Measurements from ENCODE around the gene RIC8A. TPM values are rescaled to one million over a fixed set of nuclear protein-coding genes. Genes with fewer than 3 reads are reported as not detected.
"Not testable (repeated sequence)": the region's sequence is repeated elsewhere in the genome, so short reads cannot be mapped to it uniquely, and the experiment has no call there.

The RIC8A gene
- total RNA-seq, 1 experiment from 2014 or later, result 129 TPM

GRCh38 chr11:189843-190311 lies 17.6 kb upstream of the RIC8A start:
- DNase-seq; H4K20me1 ChIP-seq (ENCODE audit: insufficient read depth); H3K36me3 ChIP-seq (ENCODE audit: low read depth); H3K79me2 ChIP-seq (ENCODE audit: low read depth); H3K27me3 ChIP-seq (ENCODE audit: insufficient read depth, low read depth); intact Hi-C loops (cut with micrococcal nuclease; ENCODE audit: unreplicated experiment); H3K4me1 ChIP-seq (replicated peaks; ENCODE audit: insufficient read depth); BruUV-seq (replicated peaks); POLR2A ChIA-PET (ENCODE audit: unreplicated experiment); H3K9me3 ChIP-seq (ENCODE audit: insufficient read depth, low read depth); H2AFZ ChIP-seq; H3F3A ChIP-seq (ENCODE audit: insufficient read depth, low read depth); H3K27ac ChIP-seq; H3K4me2 ChIP-seq; H3K4me3 ChIP-seq; CTCF ChIA-PET; H3K9me2 ChIP-seq (ENCODE audit: insufficient read depth): not testable (repeated sequence)
- peak; percentile 19; the same call in 1 of the 2 replicates for TF ChIP-seq CTCF (conservative IDR thresholded peaks at IDR 0.05)

GRCh38 chr11:190546-190945 lies 17.0 kb upstream of the RIC8A start:
- BruUV-seq (replicated peaks); H3K4me1 ChIP-seq (replicated peaks; ENCODE audit: insufficient read depth); H3K36me3 ChIP-seq (ENCODE audit: low read depth); H3K9me2 ChIP-seq (ENCODE audit: insufficient read depth); CTCF ChIA-PET; DNase-seq; H3K27ac ChIP-seq; POLR2A ChIA-PET (ENCODE audit: unreplicated experiment); H3K9me3 ChIP-seq (ENCODE audit: insufficient read depth, low read depth); intact Hi-C loops (cut with micrococcal nuclease; ENCODE audit: unreplicated experiment); H3K79me2 ChIP-seq (ENCODE audit: low read depth); H3K4me2 ChIP-seq; H3F3A ChIP-seq (ENCODE audit: insufficient read depth, low read depth); H3K27me3 ChIP-seq (ENCODE audit: insufficient read depth, low read depth); H2AFZ ChIP-seq; H4K20me1 ChIP-seq (ENCODE audit: insufficient read depth); H3K4me3 ChIP-seq: not testable (repeated sequence)

DNA sequence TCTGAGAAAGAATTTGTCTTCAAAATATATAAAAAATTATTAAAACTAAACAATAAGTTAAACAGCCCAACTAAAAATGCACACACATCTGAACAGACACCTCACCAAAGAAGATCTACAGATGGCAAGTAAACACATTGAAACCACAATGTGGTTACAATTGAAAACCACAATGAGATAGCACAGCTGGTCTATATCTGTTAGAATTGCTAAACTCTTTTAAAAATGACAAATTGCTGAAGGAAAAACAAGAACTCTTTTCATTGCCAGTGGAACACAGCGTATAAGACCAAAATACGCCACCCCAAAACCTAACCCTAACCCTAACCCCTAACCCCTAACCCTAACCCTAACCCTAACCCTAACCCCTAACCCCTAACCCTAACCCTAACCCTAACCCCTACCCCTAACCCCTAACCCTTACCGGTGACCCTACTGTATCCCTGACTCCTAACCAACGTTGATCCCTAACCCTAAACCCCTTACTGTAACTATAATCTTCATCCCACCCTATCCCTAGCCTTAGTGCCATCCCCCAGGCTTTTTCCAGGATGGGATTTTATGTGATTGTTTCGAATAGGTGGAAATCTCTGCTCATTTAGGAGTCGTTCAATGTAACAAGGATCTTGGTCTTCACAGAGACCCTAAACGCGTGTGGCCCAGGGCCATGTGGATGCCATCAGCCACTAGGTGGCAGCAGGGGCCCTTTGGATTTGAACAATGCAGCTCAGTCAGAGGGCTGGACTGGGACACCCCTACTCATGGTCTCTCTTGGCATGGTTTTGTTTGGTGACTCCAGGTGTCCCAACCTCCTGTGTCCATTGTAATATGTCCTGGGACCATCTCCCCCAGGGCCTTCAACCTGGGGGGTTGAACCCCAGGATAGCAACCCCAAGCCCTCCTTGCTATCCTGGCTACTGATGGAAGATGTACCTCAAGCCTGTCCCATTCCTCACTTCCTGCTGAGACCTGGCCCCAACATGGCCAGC lies 15.7 kb upstream of the RIC8A start:
- H3K79me2 ChIP-seq (ENCODE audit: low read depth); H3K4me3 ChIP-seq; BruUV-seq (replicated peaks); CTCF ChIA-PET; H3K27ac ChIP-seq; H2AFZ ChIP-seq; H3K9me2 ChIP-seq (ENCODE audit: insufficient read depth); H3K4me1 ChIP-seq (replicated peaks; ENCODE audit: insufficient read depth); H3K36me3 ChIP-seq (ENCODE audit: low read depth); H3K4me2 ChIP-seq; H3K9me3 ChIP-seq (ENCODE audit: insufficient read depth, low read depth); H3F3A ChIP-seq (ENCODE audit: insufficient read depth, low read depth); H3K27me3 ChIP-seq (ENCODE audit: insufficient read depth, low read depth); POLR2A ChIA-PET (ENCODE audit: unreplicated experiment); intact Hi-C loops (cut with micrococcal nuclease; ENCODE audit: unreplicated experiment); H4K20me1 ChIP-seq (ENCODE audit: insufficient read depth): not testable (repeated sequence)
- peak in 1 of 2 experiments; percentile 71 for DNase-seq
- peak; percentile 68 for TF ChIP-seq CTCF (conservative IDR thresholded peaks at IDR 0.05)

DNA sequence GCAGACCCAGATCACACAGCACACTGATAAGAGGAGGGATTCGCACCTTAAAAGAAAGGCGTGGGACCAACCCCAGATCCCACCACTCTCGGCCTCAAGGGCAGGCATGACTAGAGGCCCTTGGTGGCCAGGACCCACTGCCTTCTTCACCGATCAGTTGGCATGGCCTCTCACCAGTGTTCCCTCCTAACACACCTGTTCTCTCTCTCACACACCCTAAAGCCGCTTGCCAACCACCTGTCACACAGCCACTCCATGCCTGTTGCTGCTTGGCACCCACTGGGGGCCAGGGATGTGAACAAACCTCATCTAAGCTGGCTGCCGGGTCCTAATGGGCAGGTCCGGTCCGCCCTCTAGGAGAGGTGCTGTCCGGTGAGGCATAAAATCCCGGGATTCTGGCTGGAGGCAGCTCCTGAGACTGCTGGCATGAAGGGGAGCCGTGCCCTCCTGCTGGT lies 14.8 kb upstream of the RIC8A start, which contains the start of gene SCGB1C1:
SCGB1C1 (plus strand) TSS at position 405 of the 455 bp plus-strand sequence; CDS start at position 427, 22 bp downstream.
- H3K27me3 ChIP-seq (ENCODE audit: insufficient read depth, low read depth); intact Hi-C loops (cut with micrococcal nuclease; ENCODE audit: unreplicated experiment); H3F3A ChIP-seq (ENCODE audit: insufficient read depth, low read depth); H4K20me1 ChIP-seq (ENCODE audit: insufficient read depth); H3K9me3 ChIP-seq (ENCODE audit: insufficient read depth, low read depth); H3K4me1 ChIP-seq (replicated peaks; ENCODE audit: insufficient read depth); POLR2A ChIA-PET (ENCODE audit: unreplicated experiment); H3K4me2 ChIP-seq; H3K36me3 ChIP-seq (ENCODE audit: low read depth); H3K79me2 ChIP-seq (ENCODE audit: low read depth); CTCF ChIA-PET; H3K27ac ChIP-seq; H2AFZ ChIP-seq; BruUV-seq (replicated peaks); H3K4me3 ChIP-seq; H3K9me2 ChIP-seq (ENCODE audit: insufficient read depth); DNase-seq: not testable (repeated sequence)

- POLR2A ChIA-PET (ENCODE audit: unreplicated experiment); H3K4me1 ChIP-seq (replicated peaks; ENCODE audit: insufficient read depth); intact Hi-C loops (cut with micrococcal nuclease; ENCODE audit: unreplicated experiment): not testable (repeated sequence)
Measured at GRCh38 chr11:193481-193880, 14.0 kb upstream of the RIC8A start.

More at GRCh38 chr11:193481-193880, 14.0 kb upstream of the RIC8A start:
- H3F3A ChIP-seq (ENCODE audit: insufficient read depth, low read depth); H3K79me2 ChIP-seq (ENCODE audit: low read depth); H3K27ac ChIP-seq; H3K9me2 ChIP-seq (ENCODE audit: insufficient read depth); H4K20me1 ChIP-seq (ENCODE audit: insufficient read depth); BruUV-seq (replicated peaks); H3K4me2 ChIP-seq; H3K27me3 ChIP-seq (ENCODE audit: insufficient read depth, low read depth); H3K36me3 ChIP-seq (ENCODE audit: low read depth); H3K4me3 ChIP-seq; H2AFZ ChIP-seq; CTCF ChIA-PET; DNase-seq; H3K9me3 ChIP-seq (ENCODE audit: insufficient read depth, low read depth): not testable (repeated sequence)

All from PC-9 (cell line).